HS-5 (cell line): ENCODE measurements around the gene SDF4.

Experiments used
- DNase-seq: peaks from one replicate; pipeline ENCODE4 v3.0.0-alpha.2; 2012; ENCODE audit warnings: low read depth

SDF4 gene

DNA sequence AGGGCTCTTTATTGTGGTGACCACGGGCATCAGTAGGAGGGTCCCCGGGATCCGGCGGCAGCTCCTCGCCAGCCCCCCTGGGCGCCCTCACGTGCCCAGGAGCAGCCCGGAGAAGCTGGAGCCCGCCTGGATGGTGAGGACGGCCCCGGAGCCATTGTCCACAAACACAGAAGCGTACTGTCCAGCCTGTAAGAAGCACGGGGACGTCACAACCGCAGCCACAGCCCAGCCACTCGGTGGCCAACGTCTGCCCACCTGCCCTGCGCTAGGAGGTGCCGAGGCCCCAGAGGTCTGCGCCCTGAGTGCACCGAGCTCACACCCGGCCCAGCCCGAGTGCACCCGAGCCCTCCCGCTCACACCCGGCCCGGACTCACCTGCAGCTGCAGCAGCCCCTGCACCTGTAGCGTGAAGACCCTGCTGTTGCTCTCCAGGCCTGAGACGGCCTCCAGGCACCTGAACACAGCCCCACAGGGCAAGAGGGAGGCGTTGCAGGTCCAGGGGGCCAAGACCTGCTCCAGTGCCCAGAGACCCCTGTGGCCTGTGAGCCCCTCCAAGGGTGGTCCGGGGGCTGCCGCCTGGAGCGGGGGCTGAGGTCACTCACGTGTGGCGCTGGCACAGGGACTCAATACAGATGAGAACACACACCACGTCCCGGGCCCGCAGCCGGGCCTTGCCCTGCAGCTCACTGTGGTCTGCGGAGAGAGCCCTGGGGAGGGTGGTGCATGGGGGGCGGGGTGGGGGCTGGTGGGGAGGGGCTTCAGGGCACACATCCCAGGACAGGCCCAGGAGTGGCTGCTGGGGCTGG, 10.9 kb upstream of the SDF4 start:
- no peak for DNase-seq

- DNase-seq = no peak
Measured at GRCh38 chr1:1241588-1242219, 9.9 kb upstream of the SDF4 start.

DNA sequence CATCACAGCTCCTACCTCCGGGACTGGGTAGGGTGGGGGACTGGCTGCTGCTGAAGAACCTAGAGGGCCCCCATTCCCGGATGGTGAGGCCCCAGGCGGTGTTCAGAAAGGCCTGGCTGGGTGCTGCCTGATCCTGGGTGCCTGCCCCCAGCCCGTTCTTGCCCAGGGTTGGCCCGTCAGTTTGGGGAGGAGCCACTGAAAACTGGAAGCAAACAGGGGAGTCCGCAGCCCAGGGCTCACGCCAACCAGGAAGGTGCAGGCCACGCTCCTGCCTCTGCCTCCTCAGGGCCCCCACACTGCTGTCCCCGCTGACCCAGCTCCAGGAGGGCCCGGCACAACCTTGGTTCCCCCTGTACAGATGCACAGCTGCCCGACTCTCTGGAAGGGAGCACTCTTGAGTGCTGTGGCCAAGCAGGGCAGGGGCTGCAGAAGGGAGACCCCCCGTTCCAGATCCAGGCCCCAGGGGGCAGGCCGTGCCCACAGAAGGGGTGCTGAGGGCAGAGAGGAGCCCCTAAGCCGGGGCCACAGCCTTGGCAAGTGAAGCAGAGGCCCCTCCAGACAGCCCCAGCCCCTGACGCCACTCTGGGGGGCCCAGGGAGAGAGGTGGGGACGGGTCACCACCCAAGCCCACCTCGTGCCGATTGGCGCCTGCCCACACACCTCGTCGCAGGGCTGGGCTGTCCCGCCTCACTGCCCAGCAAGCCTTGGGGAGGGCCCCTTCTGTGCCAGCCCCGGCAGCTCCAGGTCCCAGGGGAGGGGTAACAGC, 9.2 kb upstream of the SDF4 start:
- no peak for DNase-seq

- no peak for DNase-seq
Measured at GRCh38 chr1:1240348-1240732, 8.5 kb upstream of the SDF4 start.

GRCh38 chr1:1239614-1240347, 8.0 kb upstream of the SDF4 start:
- DNase-seq = no peak

DNA sequence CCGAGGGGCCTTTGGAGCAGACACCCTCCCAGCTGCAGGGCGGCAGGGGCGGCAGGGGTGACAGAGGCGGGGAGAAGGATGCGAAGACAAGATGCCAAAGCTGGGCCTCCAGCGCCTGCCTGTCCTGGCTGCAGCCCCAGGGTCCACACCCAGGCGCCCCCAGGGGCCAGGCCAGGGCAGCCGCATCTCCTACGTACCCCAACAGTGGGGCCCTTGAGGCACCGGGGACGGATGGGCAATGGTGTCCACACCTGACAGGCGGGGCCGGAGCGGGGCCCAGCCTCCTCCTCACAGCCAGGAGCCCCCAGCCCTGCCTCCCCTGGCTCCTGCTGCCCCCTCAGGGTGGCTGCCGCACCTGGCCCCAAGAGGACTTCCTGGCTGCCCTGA, 7.4 kb upstream of the SDF4 start:
- no peak for DNase-seq

DNA sequence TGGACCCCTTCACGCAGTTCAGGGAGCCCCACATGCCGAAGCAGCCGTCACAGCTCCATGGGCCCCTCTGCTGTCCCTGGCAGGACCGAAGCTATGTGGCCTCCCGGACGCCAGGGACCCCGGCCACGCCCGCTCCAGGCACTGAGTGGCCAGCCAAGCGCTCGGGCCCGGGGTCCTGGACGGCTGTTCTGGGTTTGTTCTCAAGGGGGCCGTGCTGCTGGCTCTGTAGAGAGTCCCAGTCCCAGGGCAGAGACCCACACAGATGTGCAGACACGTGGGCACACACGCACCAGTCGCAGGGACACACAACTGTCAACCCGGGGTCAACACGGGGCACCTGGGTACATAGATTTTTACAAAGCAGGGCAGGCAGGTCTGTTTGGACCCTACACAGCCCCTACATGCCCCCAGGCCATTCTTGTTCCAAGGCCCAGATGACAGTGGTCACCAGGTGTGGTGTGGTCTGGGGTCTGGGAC, 6.9 kb upstream of the SDF4 start:
- no peak for DNase-seq

DNA sequence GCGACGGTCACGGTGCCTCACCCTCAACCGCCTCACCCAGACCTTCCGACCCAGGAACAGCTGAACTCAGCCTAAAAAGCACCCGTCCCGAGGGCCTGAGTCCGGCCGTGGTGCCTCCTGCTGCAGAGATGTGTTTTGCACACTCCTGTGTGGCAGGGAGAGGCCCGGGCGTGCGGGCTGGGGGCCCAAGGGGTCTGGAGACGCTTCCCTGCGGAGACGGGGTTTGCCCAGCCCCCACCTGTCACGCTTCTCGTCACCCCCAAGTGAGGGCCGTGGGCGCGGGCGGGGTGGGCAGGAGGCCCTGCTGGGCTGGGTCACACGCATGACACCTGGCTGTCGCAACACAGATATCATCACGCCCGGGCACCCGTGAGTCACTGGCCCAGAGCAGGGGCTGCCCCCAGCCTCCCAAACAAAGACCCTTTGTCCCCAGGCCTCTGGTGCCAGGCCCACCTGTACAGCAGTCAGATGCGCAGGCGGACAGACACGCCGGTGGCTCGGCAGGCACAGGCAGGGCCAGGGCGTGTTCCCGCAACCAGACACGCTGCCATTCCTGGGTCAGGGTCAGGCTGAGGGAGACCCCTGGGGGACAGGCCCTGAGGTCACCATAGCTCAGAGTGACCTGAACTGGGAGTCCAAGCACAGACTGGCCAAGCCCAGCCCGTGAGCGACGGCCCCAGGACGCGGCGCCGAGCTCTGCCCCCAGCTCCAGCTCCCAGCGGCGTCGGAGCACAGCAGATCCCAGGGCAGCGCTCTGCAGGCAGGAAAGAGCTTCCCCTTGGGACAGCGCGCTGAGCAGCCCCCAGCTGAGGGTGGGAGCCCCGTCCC, 6.3 kb upstream of the SDF4 start:
- DNase-seq = no peak

GRCh38 chr1:1236945-1237873, 5.4 kb upstream of the SDF4 start:
- no peak for DNase-seq

GRCh38 chr1:1236176-1236763, 4.5 kb upstream of the SDF4 start:
- DNase-seq = no peak

- no peak for DNase-seq
Measured at GRCh38 chr1:1235016-1235744, 3.4 kb upstream of the SDF4 start.

GRCh38 chr1:1234180-1234808, 2.5 kb upstream of the SDF4 start:
- no peak for DNase-seq

- DNase-seq = no peak
Measured at GRCh38 chr1:1233567-1233892, 1.7 kb upstream of the SDF4 start.

GRCh38 chr1:1232796-1233566, 1.2 kb upstream of the SDF4 start:
- no peak for DNase-seq

GRCh38 chr1:1232208-1232795, 501 bp upstream of the SDF4 start, which contains the start of gene B3GALT6:
Gene B3GALT6, plus strand, starts transcription at chr1:1232237. Its CDS starts 42 bp downstream, at chr1:1232279.
- DNase-seq = no peak

DNA sequence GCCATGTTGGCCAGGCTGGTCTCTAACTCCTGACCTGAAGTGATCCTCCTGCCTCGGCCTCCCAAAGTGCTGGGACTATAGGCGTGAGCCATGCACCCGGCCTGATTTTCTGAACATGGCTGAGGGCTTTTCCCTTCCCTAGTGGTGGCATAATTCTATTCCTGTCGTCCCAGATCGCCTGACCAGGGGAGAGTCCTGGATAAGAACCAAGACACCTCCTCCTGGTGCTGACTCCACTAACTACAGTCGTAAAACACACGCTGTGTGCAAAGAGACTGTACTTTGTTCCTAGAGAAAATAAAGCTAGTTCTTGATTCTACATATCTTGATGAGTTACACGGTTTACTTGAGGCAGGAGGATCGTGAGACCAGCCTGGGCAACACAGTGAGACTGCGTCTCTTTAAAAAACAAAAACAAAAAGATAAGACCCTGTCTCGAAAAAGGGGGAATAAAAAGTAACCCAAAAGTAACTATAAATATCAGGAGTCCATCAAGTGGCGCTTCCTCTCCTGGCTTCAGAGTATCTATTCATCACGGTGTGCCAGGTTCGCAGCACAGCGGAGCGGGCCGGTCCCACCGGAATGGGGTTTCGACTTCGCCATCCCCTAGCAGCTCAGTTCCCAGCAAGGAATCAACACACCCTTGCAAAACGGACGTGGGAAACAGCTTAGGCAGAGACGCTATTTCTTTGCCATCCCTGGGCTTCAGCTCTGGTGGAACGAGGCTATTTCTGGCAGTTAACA, 973 bp downstream of the SDF4 start:
- DNase-seq = peak; percentile 28

DNA sequence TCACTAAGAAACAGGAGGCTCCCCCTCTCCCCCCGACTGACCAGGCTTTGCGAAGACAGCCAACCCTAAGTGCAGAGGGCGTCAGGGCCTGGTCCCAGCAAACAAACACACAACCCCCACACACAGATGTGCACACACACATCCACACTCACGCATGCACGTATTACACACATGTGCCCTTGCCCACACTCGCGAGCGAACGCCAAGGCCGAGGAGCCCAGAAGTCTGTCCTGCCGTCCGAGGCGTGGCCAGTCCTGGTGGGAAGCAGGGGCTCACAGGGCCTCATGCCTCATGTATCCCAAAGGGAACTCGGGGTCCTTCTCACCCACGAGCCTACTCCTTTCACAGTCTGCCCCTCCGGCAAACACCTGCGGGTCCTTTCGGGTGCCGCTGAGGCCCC, 2.0 kb downstream of the SDF4 start:
- no peak for DNase-seq
